RWPE2 (cell line): ENCODE data around the gene MRPL18.

ENCODE experiments used
- ATAC-seq: fragments of 200-7000 bp; cut with Tn5 transposase; 3 replicates; pipeline ENCODE4 v1.9.1; 2021; ENCODE audit warnings: low read depth
- DNase-seq: peaks from one replicate; pipeline ENCODE4 v3.0.0-alpha.2; 2020; ENCODE audit warnings: low spot score
- H3K27ac ChIP-seq: fragments of 450-650 bp; 2 replicates; pipeline ENCODE4 v1.5.1; 2017; ENCODE audit warnings: mild to moderate bottlenecking; ENCODE audit not compliant: poor library complexity, severe bottlenecking
- H3K27me3 ChIP-seq: fragments of 250-450 bp; sonication (Bioruptor Pico); 2 replicates; pipeline ENCODE4 v1.5.1; 2021; ENCODE audit warnings: mild to moderate bottlenecking, moderate library complexity; ENCODE audit not compliant: insufficient read depth, poor library complexity, severe bottlenecking
- H3K36me3 ChIP-seq: fragments of 250-450 bp; sonication (Bioruptor Pico); 2 replicates; pipeline ENCODE4 v1.5.1; 2020; ENCODE audit warnings: low read depth, mild to moderate bottlenecking, moderate library complexity
- H3K4me1 ChIP-seq: fragments of 250-450 bp; sonication (Bioruptor Pico); 2 replicates; pipeline ENCODE4 v1.5.1; 2021; ENCODE audit warnings: mild to moderate bottlenecking, moderate library complexity; ENCODE audit not compliant: insufficient read depth, poor library complexity, severe bottlenecking
- H3K4me3 ChIP-seq: fragments of 250-450 bp; sonication (Bioruptor Pico); 2 replicates; pipeline ENCODE4 v1.5.1; 2021; ENCODE audit warnings: mild to moderate bottlenecking, moderate library complexity; ENCODE audit not compliant: severe bottlenecking
- H3K9me3 ChIP-seq: fragments of 250-450 bp; sonication (Bioruptor Pico); 2 replicates; pipeline ENCODE4 v1.5.1; 2021; ENCODE audit warnings: mild to moderate bottlenecking, moderate library complexity; ENCODE audit not compliant: severe bottlenecking
- TF ChIP-seq, protein P1 (sequence below): fragments of 450-650 bp; IDR thresholded peaks from one replicate; pipeline ENCODE4 v1.5.1; 2017; ENCODE audit warnings: mild to moderate bottlenecking, moderate library complexity; ENCODE audit not compliant: poor library complexity, severe bottlenecking

The MRPL18 gene

DNA sequence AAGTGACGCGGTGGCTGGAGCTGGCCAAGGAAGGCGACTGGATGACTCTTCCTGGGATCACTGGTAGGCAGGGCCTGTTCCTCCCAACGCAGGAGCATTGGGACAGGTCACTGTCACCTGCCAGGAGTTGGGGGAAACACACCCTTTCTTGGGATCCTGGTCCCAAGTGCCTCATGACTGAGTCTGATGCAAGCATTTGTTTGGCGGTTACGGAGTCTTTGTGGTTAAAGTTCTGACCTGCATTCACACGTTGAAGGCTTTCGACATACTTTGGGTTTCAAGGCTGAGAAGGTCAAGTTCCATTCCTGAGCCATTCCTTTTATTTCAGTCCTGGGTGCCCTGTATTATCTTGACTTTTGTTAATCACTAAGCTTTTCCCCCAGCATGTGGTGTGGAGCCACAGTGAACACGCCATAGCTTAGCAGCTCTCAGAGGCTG lies 15.8 kb downstream of the MRPL18 start:
- TF ChIP-seq, protein P1, sequence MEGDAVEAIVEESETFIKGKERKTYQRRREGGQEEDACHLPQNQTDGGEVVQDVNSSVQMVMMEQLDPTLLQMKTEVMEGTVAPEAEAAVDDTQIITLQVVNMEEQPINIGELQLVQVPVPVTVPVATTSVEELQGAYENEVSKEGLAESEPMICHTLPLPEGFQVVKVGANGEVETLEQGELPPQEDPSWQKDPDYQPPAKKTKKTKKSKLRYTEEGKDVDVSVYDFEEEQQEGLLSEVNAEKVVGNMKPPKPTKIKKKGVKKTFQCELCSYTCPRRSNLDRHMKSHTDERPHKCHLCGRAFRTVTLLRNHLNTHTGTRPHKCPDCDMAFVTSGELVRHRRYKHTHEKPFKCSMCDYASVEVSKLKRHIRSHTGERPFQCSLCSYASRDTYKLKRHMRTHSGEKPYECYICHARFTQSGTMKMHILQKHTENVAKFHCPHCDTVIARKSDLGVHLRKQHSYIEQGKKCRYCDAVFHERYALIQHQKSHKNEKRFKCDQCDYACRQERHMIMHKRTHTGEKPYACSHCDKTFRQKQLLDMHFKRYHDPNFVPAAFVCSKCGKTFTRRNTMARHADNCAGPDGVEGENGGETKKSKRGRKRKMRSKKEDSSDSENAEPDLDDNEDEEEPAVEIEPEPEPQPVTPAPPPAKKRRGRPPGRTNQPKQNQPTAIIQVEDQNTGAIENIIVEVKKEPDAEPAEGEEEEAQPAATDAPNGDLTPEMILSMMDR: no peak
- 0 out of 3 replicates have a peak, but pooled peaks have one; percentile 11 for ATAC-seq
- H3K4me1 ChIP-seq: peaks cover 5% of the 10 kb centered on the region
- H3K36me3 ChIP-seq: peaks cover 8% of the 10 kb centered on the region
- DNase-seq: no peak
- H3K4me3 ChIP-seq: no peak overlapping the region
- no peaks in the 10 kb centered on the region for H3K9me3 ChIP-seq
- H3K27me3 ChIP-seq: no peaks in the 10 kb centered on the region
- H3K27ac ChIP-seq: no peak overlapping the region

DNA sequence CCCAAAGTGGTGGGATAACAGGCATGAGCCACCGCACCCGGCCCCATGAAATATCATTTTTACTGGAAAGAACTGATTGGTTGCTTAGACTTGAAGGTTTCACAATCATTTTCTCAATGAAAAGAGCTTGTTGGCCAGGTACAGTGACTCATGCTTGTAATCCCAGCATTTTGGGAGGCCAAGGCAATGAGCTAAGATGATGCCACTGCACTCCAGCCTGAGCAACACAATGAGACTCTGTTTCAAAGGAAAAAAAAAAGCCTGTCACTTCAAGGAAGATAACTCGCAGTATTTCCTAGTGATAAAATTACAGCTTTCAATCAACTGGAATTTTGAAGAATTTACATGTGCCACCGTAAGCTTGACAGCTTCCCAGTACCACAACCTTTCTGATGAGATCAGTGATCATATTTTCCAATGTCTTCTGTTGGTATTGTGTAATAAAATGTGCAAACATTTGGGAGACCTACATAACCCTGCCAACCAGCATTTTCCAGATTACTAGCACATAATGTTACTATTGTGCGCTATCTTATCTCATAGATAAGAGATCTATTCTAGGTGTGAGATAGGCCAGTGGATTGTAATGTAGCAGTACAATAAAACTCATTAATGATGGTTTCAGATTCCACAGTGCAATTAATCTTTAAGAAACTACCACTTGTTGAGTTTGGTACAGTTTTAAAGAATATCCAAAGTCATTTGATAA lies 17.0 kb downstream of the MRPL18 start:
- Histone ChIP-seq H3K27ac (no peak overlapping the region), H3K4me3 (no peak overlapping the region), H3K4me1 (peaks cover 5% of the 10 kb centered on the region), H3K27me3 (no peaks in the 10 kb centered on the region), H3K36me3 (peaks cover 8% of the 10 kb centered on the region), H3K9me3 (no peaks in the 10 kb centered on the region)
- ATAC-seq: peak; percentile 89
- no peak for DNase-seq
- TF ChIP-seq, protein P1: no peak

DNA sequence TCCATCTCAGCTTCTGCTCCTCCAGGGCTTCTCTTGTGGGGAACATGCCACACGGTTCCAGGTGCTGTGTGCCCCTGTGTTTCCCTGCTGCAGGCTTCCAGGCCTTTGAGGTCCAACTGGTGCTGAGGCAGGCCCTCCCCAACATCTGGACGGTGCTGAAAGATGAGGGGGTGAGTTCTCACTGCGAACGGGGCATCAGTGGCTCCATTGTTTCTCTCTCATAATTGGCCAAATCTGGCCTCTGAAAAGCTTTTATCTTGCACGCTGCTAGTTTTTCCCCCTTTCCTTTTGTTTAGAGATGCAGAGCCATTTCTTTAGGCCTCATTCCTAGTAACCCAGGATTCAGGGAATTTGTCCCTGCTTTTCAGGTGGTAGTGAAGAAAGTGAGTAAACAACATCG lies 18.4 kb downstream of the MRPL18 start:
- H3K27me3 ChIP-seq: no peaks in the 10 kb centered on the region
- H3K9me3 ChIP-seq: no peaks in the 10 kb centered on the region
- H3K36me3 ChIP-seq: peaks cover 8% of the 10 kb centered on the region
- no peak overlapping the region for H3K27ac ChIP-seq
- TF ChIP-seq, protein P1: no peak
- ATAC-seq: no peak
- H3K4me3 ChIP-seq: no peak overlapping the region
- H3K4me1 ChIP-seq: peaks cover 5% of the 10 kb centered on the region
- no peak for DNase-seq

DNA sequence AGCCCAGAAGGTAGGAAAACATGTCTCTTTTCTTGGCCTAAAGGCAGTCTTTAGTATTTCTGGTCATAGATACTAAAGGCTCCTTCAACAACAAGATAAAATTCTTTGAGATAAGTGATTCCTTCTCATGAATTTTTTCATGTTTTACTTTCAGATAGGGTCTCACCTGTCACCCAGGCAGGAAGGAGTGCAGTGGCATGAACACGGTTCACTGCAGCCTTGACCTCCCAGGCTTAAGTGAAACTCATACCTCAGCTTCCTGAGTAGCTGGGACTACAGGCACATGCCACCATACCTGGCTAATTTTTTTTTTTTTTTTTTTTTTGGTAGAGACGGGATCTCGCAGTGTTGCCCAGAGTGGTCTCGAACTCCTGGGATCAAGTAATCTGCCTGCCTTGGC lies 18.9 kb downstream of the MRPL18 start:
- Histone ChIP-seq H3K27ac (no peak overlapping the region), H3K9me3 (no peaks in the 10 kb centered on the region), H3K27me3 (no peaks in the 10 kb centered on the region), H3K4me1 (peaks cover 5% of the 10 kb centered on the region), H3K4me3 (no peak overlapping the region), H3K36me3 (peaks cover 8% of the 10 kb centered on the region)
- DNase-seq (no peak), ATAC-seq (no peak)
- TF ChIP-seq, protein P1: no peak

DNA sequence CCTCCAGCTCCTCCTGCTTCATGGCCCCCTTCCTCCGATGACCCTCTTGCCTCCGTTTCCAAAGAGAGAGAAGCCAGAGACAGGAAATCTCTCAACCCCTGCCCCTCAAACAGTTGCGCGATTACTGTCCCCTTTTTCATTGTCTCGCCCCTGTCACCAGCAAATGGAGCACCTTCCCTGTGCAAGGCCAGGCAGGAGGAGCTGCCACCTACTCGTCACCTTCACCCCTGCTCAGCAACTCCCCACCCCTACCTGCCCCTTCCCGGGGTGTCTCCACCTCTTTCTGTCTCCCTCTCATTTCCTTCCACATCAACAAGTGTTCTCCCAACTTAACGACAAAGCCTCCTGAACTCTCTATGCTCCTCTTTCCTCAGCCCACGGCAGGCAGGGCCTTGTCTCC lies 23.5 kb downstream of the MRPL18 start:
- ATAC-seq (no peak), DNase-seq (no peak)
- H3K27me3 ChIP-seq: no peaks in the 10 kb centered on the region
- TF ChIP-seq, protein P1: no peak
- no peaks in the 10 kb centered on the region for H3K36me3 ChIP-seq
- H3K9me3 ChIP-seq: no peaks in the 10 kb centered on the region
- no peak overlapping the region for H3K27ac ChIP-seq
- H3K4me3 ChIP-seq: no peak overlapping the region
- H3K4me1 ChIP-seq: no peaks in the 10 kb centered on the region
